HepG2 (cell line): ENCODE data around the gene IFIT3. TPM values are rescaled to one million over a fixed set of nuclear protein-coding genes. Genes with fewer than 3 reads are reported as not detected.

Source experiments
- ATAC-seq: fragments of 200-7000 bp; cut with Tn5 transposase; 3 replicates; pipeline ENCODE4 v1.9.1; 2020; ENCODE audit warnings: mild to moderate bottlenecking, moderate library complexity
- BruUV-seq: library from RNA; stranded (reverse); fragments of 400-500 nt; replicated peaks from 2 replicates; lab custom pipeline; 2021; lab: Mats Ljungman, UMichigan
- CTCF ChIA-PET: fragments of 300-600 bp; formaldehyde crosslinking; extraction: SDS; loops from one replicate; lab custom pipeline; 2021; ENCODE audit warnings: low total read pairs, inconsistent platforms, low intra/inter-chr PET ratio; lab: Yijun Ruan, JAX
- POLR2A ChIA-PET: fragments of 350-600 bp; sonication (Branson Sonifier 250); formaldehyde crosslinking; loops from one replicate; lab custom pipeline; 2020; ENCODE audit warnings: antibody characterized with exemption, inconsistent platforms; lab: Yijun Ruan, JAX
- DNase-seq: peaks from one replicate; pipeline ENCODE4 v3.0.0-alpha.2; 2015; ENCODE audit warnings: low spot score
- FAIRE-seq: peaks from 3 replicates; lab custom pipeline; 2011; peaks lifted over from hg19 to GRCh38; lab: Jason Lieb, UNC
- H2AFZ ChIP-seq: one replicate; pipeline ENCODE4 v1.6.1; 2011; ENCODE audit warnings: low read length, inconsistent platforms
- H3K27ac ChIP-seq: fragments of 300-600 bp; 3 replicates; pipeline ENCODE4 v1.8.0; 2011; ENCODE audit warnings: mixed run types, mild to moderate bottlenecking, mixed read lengths, low read length, inconsistent platforms; ENCODE audit not compliant: insufficient read depth; ENCODE audit errors: extremely low read length
- H3K27me3 ChIP-seq, 2 experiments: fragments of 200-600 bp in 1 of 2; 2 replicates in 1 of 2; 3 replicates in 1 of 2; pipeline versions ENCODE4 v1.6.0 to v1.8.0; 2011; ENCODE audit warnings: low read length in 2 of 2, mild to moderate bottlenecking in 2 of 2, moderate library complexity in 2 of 2, inconsistent platforms in 1 of 2; ENCODE audit not compliant: insufficient read depth in 2 of 2, control insufficient read depth in 1 of 2
- H3K36me3 ChIP-seq, 2 experiments: fragments of 200-600 bp in 1 of 2; replicated peaks in 1 of 2; 2 replicates in 1 of 2; 3 replicates in 1 of 2; pipeline versions ENCODE4 v1.5.1 to v1.8.0; 2011; ENCODE audit warnings: low read length in 2 of 2, inconsistent platforms in 1 of 2; ENCODE audit not compliant: insufficient read depth in 2 of 2, control insufficient read depth in 1 of 2
- H3K4me1 ChIP-seq: 2 replicates; pipeline ENCODE4 v1.5.1; 2012; ENCODE audit warnings: low read length, inconsistent platforms; ENCODE audit not compliant: insufficient read depth
- H3K4me2 ChIP-seq: 2 replicates; pipeline ENCODE4 v1.6.0; 2011; ENCODE audit warnings: low read depth, low read length, inconsistent platforms
- H3K4me3 ChIP-seq, 3 experiments: fragments of 200-600 bp in 1 of 3; sonication (generic), shearing (Covaris generic) in 1 of 3; replicated peaks in 1 of 3; 2 replicates each; pipeline ENCODE4 v1.5.1; 2011 to 2016; ENCODE audit warnings: low read length in 3 of 3, inconsistent platforms in 2 of 3, low read depth in 2 of 3, mild to moderate bottlenecking in 2 of 3, control low read depth in 1 of 3, mixed read lengths in 1 of 3; ENCODE audit not compliant: insufficient read depth in 1 of 3
- H3K79me2 ChIP-seq: one replicate; pipeline ENCODE4 v1.6.1; 2011; ENCODE audit warnings: low read length, inconsistent platforms; ENCODE audit not compliant: insufficient read depth
- H3K9ac ChIP-seq: 2 replicates; pipeline ENCODE4 v1.6.0; 2011; ENCODE audit warnings: mild to moderate bottlenecking, low read depth, low read length, inconsistent platforms; ENCODE audit not compliant: insufficient read depth
- H3K9me3 ChIP-seq: 2 replicates; pipeline ENCODE4 v1.5.1; 2012; ENCODE audit warnings: mild to moderate bottlenecking, low read length
- H4K20me1 ChIP-seq: 2 replicates; pipeline ENCODE4 v1.6.0; 2011; ENCODE audit warnings: inconsistent platforms, mild to moderate bottlenecking, low read length, moderate library complexity; ENCODE audit not compliant: insufficient read depth
- CCAR2 ChIP-seq: fragments of 200-400 bp; formaldehyde crosslinking; optimal IDR thresholded peaks from 2 replicates; pipeline ENCODE3; 2018; ENCODE audit warnings: low read depth, mild to moderate bottlenecking, low read length, moderate library complexity
- ELK4 ChIP-seq: sonication (generic); formaldehyde crosslinking; IDR thresholded peaks from 2 replicates; pipeline ENCODE4 v1.9.0; 2021; ENCODE audit warnings: missing genetic modification reagents, borderline replicate concordance
- FOSL2 ChIP-seq: sonication (generic); formaldehyde crosslinking; IDR thresholded peaks from 2 replicates; pipeline ENCODE4 v1.4.0; 2020; ENCODE audit warnings: missing genetic modification reagents
- GABPB1 ChIP-seq: IDR thresholded peaks from 2 replicates; pipeline ENCODE4 v1.6.1; 2016; ENCODE audit warnings: mild to moderate bottlenecking, missing genetic modification reagents, moderate library complexity, missing compliant biosample characterization
- HOXD1 ChIP-seq: sonication (generic); formaldehyde crosslinking; IDR thresholded peaks from 2 replicates; pipeline ENCODE4 v1.5.0; 2020; ENCODE audit warnings: missing genetic modification reagents
- MAFF ChIP-seq: IDR thresholded peaks from 2 replicates; pipeline ENCODE4 v1.6.1; 2011; ENCODE audit warnings: low read depth, low read length, improper control_type of control experiment
- MAZ ChIP-seq, 2 experiments: sonication (generic) in 1 of 2; formaldehyde crosslinking in 1 of 2; IDR thresholded peaks; 2 replicates each; pipeline versions ENCODE4 v1.5.0 to v1.6.1; 2012 to 2020; ENCODE audit warnings: low read depth in 2 of 2, mild to moderate bottlenecking in 2 of 2, borderline replicate concordance in 1 of 2, improper control_type of control experiment in 1 of 2, low read length in 1 of 2, missing genetic modification reagents in 1 of 2, moderate library complexity in 1 of 2
- RAD21 ChIP-seq: fragments of 450-650 bp; formaldehyde crosslinking; IDR thresholded peaks from 2 replicates; pipeline ENCODE4 v1.5.0; 2020; ENCODE audit warnings: mild to moderate bottlenecking
- TBP ChIP-seq: sonication (generic); formaldehyde crosslinking; IDR thresholded peaks from 2 replicates; pipeline ENCODE4 v1.5.0; 2020; ENCODE audit warnings: missing genetic modification reagents
- ZFP62 ChIP-seq: sonication (generic); formaldehyde crosslinking; IDR thresholded peaks from 2 replicates; pipeline ENCODE4 v1.4.0; 2020; ENCODE audit warnings: missing genetic modification reagents
- ZNF136 ChIP-seq: sonication (generic); formaldehyde crosslinking; IDR thresholded peaks from 2 replicates; pipeline ENCODE4 v1.8.1; 2022; ENCODE audit warnings: low read depth, mild to moderate bottlenecking, moderate library complexity, missing genetic modification reagents
- ZNF503 ChIP-seq: sonication (generic); formaldehyde crosslinking; IDR thresholded peaks from 2 replicates; pipeline ENCODE4 v1.4.0; 2020; ENCODE audit warnings: missing genetic modification reagents
- WGBS: methylation state at CpG from one replicate; pipeline ENCODE4 v1.1.6; 2017; ENCODE audit warnings: low lambda C conversion rate; 5-methylcytosine and 5-hydroxymethylcytosine counted together
- in situ Hi-C: cut with HindIII; loops from 2 replicates; pipeline ENCODE4 v1.10.0; 2017; ENCODE audit warnings: low pct_unique_long_range_greater_than_20kb; ENCODE audit not compliant: extremely low pct_ligation_motif_present
- intact Hi-C: fragments of 100-400 bp; cut with micrococcal nuclease; formaldehyde crosslinking; loops from one replicate; pipeline ENCODE4 v1.10.0; 2022; ENCODE audit not compliant: unreplicated experiment
- polyA plus RNA-seq, 8 experiments: library from polyadenylated mRNA; depleted of rRNA in 3 of 8; stranded (reverse) in 7 of 8; unstranded in 1 of 8; fragments of >200 nt; fragmentation: Illumina TruSeq in 4 of 8; extraction: Trizol in 4 of 8; gene quantifications; 2 replicates each; pipeline versions ENCODE4 v1.2.1 to v1.2.3, GENCODE V29; 2011 to 2016; ENCODE audit warnings: low read depth in 4 of 8, missing spikeins in 1 of 8, mixed read lengths in 1 of 8; ENCODE audit not compliant: insufficient read depth in 1 of 8
- total RNA-seq, 5 experiments: library from RNA; depleted of rRNA; stranded (reverse); fragments of >200 nt; fragmentation: Illumina TruSeq; extraction: Trizol; gene quantifications; 2 replicates each; pipeline ENCODE4 v1.2.3, GENCODE V29; 2016; ENCODE audit warnings: low read depth in 1 of 5

IFIT3 gene
- total and polyA plus RNA-seq, 2 of the 13 experiments (the other 11 are each of a cell fraction or from before 2014, with no cell fraction given): 0.48 to 3.1 TPM

DNA sequence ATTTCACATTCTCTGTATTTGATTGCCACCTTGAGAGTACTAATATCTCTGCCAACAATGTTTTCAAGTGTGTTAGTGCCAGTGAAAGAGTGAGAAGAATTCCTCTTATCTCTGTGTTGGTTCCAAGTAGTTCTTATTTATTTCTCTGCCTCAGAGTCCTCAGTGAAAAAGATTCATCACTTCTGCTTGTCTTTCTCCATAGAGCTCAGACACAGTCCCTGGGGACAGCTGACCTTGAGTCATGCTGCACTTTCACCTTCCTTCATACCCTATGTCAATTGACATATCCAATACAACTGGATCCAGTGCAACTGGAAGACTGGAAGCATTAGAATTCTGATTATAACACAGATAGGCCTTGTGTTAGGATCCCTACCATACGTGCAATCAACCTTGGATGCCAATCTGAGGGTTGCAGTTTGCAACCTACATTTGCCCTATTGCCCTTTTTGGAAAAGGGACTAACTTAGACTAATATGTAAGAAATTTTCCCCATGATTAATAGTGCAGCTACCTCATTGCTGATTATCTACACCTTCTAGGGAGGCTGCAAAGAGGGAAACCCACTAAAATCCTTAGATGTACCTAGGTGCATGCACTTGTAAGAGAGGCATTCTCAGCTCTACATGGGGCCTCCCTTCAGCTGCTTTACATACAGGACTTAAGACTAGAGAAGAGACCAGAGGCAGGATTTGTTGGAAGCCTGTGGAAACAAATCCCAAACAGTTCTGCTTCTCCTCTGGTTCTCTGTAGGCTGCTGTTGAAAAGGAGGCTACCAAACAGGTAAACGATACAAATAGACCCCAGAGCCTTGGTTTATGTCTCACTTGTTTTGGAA lies 17.5 kb upstream of the IFIT3 start:
- DNase-seq (no peak), FAIRE-seq (no peak), ATAC-seq (peak; percentile 71)
- peaks cover 0 to 3% of the 10 kb centered on the region in 2 experiments; a peak in 1 of 5 replicates for H3K27me3 ChIP-seq
- no peak overlapping the region for H3K4me3 ChIP-seq
- no TSS peak for BruUV-seq
- WGBS: 49% methylated on average over 2 of the region's 2 CpGs
- H3K79me2 ChIP-seq: no peaks in the 10 kb centered on the region
- in situ Hi-C loops (no loop called here), intact Hi-C loops (no loop called here)
- H3K36me3 ChIP-seq: no peaks in the 10 kb centered on the region
- TF ChIP-seq RAD21 (CRISPR knock-in tag) (no peak), ZNF503 (CRISPR knock-in tag) (no peak), ELK4 (CRISPR knock-in tag) (no peak), MAZ (IDR thresholded peaks at IDR 0.05; ENCODE audit: borderline replicate concordance, low read depth, low read length) (no peak), MAZ (CRISPR knock-in tag; IDR thresholded peaks at IDR 0.05; ENCODE audit: low read depth) (no peak), CCAR2 (no peak), GABPB1 (CRISPR knock-in tag) (no peak), MAFF (no peak), TBP (no peak), HOXD1 (CRISPR knock-in tag) (no peak), FOSL2 (no peak), ZFP62 (CRISPR knock-in tag) (no peak), ZNF136 (CRISPR knock-in tag) (no peak)
- no peaks in the 10 kb centered on the region for H4K20me1 ChIP-seq
- H2AFZ ChIP-seq: no peak overlapping the region
- H3K9me3 ChIP-seq: no peaks in the 10 kb centered on the region
- H3K4me1 ChIP-seq: peaks cover 16% of the 10 kb centered on the region
- no peak overlapping the region for H3K4me2 ChIP-seq
- no peak overlapping the region for H3K27ac ChIP-seq
- POLR2A ChIA-PET: no interaction called here
- H3K9ac ChIP-seq: no peak overlapping the region
- CTCF ChIA-PET: no interaction called here
